DMS79 (cell line): ENCODE measurements around the gene FCSK.

Experiments
- DNase-seq: peaks from one replicate; lab custom pipeline; 2025; lab: John Stamatoyannopoulos, UW

The FCSK gene

DNA sequence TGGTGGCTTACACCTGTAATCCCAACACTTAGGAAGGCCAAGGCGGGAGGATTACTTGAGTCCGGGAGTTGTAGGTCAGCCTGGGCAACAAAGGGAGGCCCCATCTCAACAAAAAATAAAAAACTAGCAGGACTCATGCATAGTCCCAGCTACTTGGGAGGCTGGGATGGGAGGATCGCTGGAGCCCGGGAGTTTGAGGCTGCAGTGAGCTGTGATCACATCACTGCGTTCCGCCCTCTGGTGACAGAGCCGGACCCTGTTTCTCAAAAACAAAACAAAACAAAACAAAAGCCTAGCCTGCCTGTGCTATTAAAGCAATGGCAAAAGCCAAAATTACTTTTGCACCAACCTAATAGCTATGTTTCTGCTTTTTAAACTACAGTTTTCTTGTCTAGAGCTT is 1.5 kb downstream of the FCSK start:
- no peak for DNase-seq

DNA sequence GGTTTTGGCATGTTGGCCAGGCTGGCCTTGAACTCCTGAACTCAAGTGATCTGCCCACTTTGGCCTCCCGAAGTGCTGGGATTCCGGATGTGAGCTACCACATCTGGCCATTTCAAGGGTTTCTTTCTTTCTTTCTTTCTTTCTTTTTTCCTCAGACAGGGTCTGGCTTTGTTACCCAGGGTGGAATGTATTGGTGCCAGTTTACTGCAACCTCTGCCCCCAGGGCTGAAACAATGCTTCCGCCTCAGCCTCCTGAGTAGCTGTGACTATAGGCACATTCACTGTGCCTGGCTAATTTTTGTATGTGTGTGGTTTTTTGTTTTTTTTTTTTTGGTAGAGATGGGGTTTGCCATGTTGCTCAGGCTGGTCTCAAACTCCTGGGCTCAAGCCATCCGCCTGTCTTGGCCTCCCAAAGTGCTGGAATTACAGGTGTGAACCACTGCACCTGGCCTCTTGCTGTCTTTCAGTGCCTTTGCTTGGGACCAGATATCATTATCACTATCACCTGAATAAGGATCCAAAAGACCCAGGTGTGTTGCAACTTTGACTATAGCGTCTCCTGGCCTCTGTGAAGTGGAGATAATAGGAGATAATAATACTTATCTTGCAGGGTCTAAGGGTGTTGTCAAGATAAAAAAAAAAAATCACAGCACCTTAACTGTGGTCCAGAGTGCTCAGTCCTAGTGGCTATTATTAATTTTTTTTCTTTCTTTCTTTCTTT is 3.2 kb downstream of the FCSK start:
- no peak for DNase-seq

DNA sequence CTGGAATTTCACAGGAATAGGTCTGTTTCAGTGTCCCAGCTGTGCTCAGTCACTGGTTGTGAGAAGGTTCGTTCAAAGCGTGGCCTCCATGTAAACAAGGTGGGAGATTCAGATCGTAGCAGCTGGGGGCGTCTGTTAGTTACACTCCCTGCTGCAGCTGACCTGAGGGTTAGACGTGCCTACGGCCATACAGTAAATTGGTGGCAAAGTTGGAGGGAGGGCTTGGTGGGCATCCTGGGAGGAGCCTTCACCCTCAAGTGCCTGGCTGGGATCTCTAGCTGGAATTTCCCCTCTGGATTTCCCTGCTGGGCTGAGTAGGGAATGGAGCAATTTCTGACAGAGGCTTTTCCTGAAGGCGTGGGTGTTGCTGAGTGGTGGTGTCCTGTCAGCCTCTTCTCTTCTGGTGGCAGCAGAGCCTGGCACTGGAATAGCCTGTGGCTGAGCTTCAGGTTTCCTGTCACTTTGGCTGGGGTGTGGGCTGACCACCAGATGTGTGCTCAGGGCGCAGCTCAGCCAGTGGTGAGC is 6.4 kb downstream of the FCSK start:
- DNase-seq = no peak

DNA sequence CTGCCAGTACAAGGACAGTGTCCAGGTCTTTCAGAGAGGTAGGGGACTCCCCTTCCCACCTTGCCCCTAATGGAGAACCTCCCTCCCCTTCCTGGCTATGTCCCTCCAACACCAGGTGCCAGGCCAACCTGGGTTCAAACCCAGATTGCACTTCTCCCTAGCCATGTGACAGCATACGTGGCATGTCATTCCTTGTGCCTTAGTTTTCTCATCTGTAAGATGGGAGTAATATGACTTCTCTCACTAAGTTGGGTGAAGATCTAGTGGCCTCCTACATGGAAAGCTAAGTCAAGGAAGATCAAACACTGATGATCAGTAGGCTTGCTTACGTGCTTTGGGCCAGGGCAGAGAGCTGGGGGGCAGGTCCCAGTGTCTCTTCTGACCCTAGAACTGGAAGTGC is 8.8 kb downstream of the FCSK start:
- no peak for DNase-seq

DNA sequence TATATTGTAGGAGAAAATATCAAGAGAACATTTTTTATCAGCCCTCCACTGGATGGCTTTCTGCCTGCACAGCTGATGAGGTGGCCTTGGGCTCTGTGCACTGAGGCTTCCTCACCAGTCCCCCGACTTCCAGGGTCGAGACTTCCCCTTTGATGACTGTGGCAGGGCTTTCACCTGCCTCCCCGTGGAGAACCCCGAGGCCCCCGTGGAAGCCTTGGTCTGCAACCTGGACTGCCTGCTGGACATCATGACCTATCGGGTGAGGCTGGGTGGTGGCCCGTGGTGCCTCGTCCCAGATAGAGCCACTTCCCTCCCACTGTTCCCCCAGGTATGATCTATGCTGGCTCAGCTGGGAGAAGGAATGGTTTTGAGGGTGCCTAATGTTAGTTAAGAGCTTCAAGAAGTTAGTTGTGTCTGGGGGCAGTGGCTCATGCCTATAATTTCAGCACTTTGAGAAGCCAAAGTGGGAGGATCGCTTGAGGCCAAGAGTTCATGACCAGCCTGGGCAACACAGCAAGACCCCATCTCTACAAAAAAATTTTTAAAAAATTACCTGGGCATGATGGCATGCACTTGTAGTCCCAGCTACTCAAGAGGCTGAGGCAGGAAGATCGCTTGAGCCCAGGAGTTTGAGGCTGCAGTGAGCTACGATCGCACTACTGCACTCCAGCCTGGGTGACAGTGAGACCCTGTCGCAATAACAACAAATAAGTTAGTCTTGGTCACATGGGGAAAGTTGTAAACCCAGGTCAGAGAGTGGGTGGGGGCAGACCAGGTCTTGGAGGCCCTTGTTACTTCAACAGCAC is 11.8 kb downstream of the FCSK start:
- no peak for DNase-seq

DNA sequence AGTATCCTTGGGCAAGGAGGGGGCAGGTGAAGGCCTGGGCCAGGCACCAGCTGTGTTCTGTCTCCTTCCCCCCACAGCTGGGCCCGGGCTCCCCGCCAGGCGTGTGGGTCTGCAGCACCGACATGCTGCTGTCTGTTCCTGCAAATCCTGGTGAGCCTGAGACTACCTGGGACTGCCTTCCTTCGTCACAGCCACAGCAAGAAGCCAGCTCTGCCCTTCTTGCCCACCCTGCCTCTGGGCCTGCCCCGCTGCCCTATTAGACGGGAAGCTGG is 12.3 kb downstream of the FCSK start:
- DNase-seq = no peak

DNA sequence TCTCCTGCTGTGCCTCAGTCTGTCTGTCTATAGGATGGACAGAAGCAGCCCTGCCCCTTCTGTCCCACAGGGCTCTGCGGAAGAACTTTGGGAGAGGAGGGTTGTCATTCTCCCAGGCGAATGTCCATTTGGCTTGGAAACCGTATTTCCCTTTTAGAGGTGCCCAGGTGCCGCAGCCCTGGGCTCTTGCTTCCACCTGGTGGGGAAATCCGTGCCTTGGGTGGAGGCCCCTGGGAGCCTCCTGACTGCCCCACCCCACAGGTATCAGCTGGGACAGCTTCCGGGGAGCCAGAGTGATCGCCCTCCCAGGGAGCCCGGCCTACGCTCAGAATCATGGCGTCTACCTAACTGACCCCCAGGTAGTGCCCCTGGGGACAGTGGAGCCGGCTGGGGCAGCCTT is 12.7 kb downstream of the FCSK start:
- no peak for DNase-seq

DNA sequence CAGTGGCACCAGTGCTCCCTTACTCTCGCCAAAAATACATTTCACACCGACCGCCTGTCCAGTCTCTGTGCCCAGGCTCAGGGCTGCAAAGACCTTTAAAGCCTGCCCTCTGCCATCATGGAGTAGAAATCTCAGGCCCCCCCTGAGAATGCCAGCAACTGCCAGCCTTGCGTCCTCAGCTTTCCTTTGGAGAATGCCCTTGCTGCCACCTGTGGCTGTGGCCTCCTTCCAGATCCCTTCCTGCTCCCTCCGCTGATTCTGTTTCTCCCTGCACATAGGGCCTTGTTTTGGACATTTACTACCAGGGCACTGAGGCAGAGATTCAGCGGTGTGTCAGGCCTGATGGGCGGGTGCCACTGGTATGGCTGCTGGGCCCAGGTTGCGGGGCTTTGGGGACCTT is 13.2 kb downstream of the FCSK start:
- DNase-seq = no peak

DNA sequence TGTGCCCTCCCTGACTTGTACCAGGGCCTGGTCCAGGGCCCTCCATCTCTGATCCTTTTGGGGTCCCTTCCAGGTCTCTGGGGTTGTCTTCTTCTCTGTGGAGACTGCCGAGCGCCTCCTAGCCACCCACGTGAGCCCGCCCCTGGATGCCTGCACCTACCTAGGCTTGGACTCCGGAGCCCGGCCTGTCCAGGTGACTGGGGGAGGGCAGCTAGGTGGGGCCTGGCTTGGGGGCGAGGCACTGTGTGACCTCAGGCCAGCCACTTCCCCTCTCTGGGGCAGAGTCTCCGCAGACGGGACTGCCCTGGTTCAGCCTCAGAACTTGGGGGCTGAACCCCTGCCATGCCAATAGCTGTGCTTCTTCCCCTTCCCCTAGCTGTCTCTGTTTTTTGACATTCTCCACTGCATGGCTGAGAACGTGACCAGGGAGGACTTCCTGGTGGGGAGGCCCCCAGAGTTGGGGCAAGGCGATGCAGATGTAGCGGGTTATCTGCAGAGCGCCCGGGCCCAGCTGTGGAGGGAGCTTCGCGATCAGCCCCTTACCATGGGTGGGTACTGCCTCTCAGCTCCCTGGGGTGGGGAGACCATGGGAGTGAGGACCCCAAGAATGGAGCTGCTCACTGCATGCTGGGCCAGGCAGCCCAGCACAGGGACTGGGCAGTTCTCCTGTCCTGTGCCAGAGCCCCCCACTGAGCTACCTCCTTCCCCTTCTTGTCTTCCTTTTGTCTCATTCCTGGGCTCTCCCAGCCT is 14.6 kb downstream of the FCSK start:
- DNase-seq = no peak

DNA sequence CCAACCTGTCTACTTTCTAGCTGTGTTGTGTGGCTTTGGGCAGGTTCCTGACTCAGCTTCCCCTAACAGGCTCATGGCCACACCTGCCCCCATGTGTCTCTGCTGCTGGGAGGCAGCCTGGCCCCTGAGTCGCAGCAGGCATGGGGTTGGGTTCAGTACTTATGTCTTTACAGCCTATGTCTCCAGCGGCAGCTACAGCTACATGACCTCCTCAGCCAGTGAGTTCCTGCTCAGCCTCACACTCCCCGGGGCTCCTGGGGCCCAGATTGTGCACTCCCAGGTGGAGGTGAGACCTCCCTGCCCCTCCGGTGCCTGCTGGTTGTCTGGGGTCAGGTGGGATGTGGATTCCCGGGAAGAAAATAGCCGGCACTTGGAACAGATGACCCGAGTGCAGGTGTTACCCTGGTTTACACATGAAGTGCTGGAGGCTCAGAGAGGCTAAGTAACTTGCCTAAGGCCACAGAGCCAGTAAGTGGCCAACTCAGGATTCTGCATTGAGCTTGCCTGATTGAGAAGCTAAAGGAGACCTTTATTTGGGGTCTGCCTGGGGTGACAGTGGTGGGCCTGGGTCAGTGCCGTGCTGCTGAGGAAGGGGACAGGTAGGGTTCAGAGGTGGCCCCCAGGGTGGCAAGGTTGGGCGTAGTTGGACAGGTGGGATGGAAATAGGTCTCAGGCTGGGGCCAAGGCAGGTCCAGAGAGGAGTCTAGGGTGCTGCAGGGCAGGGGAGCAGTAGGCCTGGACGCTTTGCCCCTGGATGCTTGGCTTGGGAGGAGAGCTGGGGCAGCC is 15.9 kb downstream of the FCSK start:
- no peak for DNase-seq

DNA sequence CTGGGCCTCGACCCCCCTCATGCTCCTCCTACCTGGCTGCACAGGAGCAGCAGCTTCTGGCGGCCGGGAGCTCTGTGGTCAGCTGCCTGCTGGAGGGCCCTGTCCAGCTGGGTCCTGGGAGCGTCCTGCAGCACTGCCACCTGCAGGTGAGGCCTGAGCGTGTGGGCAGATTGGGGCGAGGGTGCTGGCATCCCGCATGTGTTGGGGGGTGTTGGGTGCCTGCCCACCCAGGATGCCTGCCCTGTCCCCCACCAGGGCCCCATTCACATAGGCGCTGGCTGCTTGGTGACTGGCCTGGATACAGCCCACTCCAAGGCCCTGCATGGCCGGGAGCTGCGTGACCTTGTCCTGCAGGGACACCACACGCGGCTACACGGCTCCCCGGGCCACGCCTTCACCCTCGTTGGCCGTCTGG is 16.5 kb downstream of the FCSK start:
- no peak for DNase-seq

DNA sequence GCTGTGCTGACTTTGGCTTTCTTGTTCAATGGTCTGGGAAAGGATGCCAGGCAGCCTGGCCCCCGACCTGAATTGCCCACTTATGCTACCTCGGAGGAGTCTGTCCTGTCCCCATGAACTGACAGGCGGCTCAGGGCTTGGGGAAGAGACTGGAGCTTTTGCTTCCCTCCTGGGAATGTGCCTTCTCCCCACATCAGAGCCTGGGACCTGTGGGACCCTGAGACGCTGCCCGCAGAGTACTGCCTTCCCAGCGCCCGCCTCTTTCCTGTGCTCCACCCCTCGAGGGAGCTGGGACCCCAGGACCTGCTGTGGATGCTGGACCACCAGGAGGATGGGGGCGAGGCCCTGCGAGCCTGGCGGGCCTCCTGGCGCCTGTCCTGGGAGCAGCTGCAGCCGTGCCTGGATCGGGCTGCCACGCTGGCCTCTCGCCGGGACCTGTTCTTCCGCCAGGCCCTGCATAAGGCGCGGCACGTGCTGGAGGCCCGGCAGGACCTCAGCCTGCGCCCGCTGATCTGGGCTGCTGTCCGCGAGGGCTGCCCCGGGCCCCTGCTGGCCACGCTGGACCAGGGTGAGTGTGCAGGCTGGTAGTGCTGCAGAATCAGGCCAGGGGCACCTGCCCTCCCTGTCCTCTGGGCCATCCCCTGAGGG is 18.5 kb downstream of the FCSK start:
- no peak for DNase-seq

DNA sequence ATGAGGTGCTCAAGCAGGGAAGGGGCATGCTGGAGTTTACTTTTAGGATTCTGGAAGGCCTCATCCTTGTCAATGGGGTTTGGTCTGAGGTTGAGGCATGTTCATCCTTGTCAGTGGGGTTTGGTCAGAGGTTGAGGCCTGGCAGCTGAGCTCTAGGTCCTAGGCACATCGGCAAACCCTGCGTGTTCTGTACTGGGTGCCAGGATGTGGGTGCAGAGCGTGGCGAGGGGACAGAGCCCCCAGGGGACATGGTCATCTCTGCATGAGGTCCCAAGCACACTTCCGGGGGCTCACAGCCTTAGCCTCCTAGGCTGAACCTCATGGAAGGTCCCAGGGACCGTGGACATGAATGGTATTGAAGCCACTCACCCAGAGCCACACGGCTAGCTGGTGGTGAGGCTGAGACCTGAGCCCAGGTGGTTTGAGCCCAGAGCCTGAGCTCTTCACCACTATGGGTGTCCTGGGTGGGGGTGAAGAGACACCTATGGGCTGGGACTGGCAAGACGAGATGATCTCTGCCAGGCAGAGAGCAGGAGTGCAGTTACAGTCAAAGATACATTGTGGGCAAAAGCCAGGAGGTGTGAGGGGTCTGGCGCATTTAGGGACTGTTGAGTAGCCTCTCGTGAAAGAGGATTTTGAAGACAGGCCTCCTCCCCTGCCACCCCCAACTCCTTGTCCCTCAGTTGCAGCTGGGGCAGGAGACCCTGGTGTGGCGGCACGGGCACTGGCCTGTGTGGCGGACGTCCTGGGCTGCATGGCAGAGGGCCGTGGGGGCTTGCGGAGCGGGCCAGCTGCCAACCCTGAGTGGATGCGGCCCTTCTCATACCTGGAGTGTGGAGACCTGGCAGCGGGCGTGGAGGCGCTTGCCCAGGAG is 19.3 kb downstream of the FCSK start:
- DNase-seq = peak; percentile 20

DNA sequence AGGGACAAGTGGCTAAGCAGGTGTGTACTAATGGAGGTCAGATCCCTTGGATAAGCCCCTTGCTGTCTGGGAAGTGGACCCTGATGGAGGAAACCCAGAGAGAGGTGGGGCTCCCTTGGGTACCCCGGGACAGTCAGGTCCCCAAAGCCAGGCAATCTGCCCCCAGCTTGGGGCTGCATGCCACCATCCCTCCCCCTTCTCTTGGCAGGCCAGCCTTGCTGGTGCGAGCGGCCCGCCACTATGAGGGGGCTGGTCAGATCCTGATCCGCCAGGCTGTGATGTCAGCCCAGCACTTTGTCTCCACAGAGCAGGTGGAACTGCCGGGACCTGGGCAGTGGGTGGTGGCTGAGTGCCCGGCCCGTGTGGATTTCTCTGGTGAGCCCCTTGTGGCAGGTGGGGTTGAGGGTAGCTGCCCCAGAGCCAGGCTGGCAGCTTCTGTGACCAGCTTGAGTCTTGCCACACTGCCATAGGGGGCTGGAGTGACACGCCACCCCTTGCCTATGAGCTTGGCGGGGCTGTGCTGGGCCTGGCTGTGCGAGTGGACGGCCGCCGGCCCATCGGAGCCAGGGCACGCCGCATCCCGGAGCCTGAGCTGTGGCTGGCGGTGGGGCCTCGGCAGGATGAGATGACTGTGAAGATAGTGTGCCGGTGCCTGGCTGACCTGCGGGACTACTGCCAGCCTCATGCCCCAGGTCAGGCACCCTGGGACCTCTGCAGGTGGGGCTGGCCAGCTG is 20.1 kb downstream of the FCSK start:
- DNase-seq = no peak

DNA sequence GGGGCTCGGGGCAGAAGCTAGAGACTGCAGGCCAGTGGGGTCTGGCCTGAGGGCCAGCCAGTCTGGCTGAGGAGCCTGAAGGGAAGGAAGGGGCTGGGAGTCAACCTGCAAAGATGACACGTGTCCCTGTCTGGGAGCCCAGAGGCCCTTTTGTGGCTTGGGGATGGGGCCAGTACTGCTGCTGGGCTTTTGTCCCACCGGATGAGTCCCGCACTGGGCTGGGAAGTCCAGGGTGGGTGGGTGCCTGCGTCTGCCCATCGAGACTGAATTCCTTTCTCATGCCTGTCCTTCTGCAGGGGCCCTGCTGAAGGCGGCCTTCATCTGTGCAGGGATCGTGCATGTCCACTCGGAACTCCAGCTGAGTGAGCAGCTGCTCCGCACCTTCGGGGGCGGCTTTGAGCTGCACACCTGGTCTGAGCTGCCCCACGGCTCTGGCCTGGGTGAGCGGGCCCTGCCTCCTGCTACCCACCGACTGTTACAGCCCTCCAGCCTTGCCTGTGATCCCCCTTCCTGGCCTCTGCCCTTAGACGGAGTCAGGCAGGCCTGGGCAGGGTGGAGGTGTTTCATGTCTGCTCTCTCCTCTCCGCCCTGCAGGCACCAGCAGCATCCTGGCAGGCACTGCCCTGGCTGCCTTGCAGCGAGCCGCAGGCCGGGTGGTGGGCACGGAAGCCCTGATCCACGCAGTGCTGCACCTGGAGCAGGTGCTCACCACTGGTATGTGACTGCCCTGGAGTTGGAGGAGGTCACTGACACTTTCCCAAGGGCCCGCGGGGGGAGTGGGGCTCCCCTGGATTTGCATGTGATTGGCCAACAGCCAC is 20.9 kb downstream of the FCSK start:
- no peak for DNase-seq

DNA sequence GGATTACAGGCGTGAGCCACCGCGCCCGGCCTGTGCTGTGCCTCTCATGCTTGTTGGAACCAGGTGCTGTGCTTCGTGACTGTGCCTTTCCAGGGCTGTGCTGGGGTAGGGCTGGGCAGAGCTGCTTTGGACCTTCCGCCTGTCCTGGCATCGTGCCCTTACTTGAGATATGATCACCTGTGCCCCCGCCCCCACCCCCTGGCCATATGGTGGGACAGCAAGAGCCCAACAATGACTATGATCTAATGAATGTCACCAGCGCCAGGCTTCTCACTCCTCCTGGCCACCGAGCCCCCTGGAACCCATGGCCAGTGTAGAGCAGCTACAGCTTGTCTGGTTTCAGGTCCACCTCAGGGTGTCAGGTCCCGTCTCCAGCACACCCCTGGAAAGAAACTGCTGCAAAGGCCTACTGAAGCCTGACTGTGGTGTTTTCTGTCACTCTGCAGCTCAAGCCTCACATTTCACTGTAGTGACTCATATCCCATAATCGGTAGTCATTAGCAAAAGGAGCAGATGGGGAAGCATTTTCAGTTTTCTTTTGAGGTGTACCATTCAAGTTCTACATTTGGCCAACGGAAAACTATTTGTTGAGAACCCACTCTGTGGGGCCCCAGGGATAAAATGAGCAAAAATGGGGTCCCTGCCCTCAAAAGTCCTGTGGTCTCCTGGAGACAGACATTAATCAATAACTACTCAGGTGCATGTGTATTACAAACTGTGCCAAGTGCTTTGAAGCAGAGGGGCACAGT is 22.1 kb downstream of the FCSK start:
- no peak for DNase-seq

DNA sequence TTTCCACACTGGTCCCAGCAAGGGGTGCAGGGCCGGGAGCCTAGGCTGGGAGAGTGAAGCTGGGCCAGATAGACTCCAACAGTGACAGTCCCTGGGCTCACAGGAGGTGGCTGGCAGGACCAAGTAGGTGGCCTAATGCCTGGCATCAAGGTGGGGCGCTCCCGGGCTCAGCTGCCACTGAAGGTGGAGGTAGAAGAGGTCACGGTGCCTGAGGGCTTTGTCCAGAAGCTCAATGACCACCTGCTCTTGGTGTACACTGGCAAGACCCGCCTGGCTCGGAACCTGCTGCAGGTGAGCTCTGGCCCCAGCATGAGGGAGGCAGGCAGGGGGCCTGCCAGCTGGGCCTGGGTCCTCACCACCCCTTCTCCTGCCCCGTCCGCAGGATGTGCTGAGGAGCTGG is 23.8 kb downstream of the FCSK start:
- no peak for DNase-seq

DNA sequence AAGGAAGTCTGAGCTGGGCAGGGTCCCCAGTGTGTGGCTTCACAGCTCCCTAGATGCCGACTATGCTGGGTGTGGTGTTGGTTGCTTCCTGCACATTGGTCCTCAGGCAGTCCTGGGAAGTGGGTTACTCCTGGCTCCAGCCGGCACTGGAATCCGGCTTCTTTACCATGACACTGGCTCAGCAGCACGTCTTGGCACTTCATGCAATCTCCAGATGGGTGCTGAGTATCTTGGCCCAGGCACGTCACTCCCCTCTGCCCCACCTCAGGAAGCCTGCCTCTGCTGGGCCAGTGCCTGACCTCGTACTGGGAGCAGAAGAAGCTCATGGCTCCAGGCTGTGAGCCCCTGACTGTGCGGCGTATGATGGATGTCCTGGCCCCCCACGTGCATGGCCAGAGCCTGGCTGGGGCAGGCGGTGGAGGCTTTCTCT is 24.5 kb downstream of the FCSK start:
- no peak for DNase-seq
